Nephron (organoid): ENCODE results near the gene OSBPL9.

Experiments used
- H3K27ac Mint-ChIP-seq, 3 experiments: 2 replicates each; pipeline ENCODE4 v1.8.0; 2020; ENCODE audit warnings: mixed read lengths in 3 of 3, mild to moderate bottlenecking in 2 of 3, moderate library complexity in 1 of 3
- H3K27me3 Mint-ChIP-seq: 2 replicates; pipeline ENCODE4 v1.8.0; 2021; ENCODE audit warnings: low read depth, mild to moderate bottlenecking, moderate library complexity, mixed read lengths
- H3K36me3 Mint-ChIP-seq: 2 replicates; pipeline ENCODE4 v1.8.0; 2020; ENCODE audit warnings: low read depth, mixed read lengths
- H3K4me1 Mint-ChIP-seq: 2 replicates; pipeline ENCODE4 v1.8.0; 2020; ENCODE audit warnings: mixed read lengths
- H3K4me3 Mint-ChIP-seq, 3 experiments: 2 replicates each; pipeline ENCODE4 v1.8.0; 2020; ENCODE audit warnings: mild to moderate bottlenecking in 3 of 3, mixed read lengths in 3 of 3, moderate library complexity in 2 of 3
- H3K9me3 Mint-ChIP-seq: 2 replicates; pipeline ENCODE4 v1.8.0; 2020; ENCODE audit warnings: mixed read lengths
- CTCF ChIP-seq, 3 experiments: fragments of 200-600 bp; sonication (generic); IDR thresholded peaks; one replicate each; pipeline ENCODE4 v1.5.0; 2021; ENCODE audit warnings: antibody characterized with exemption in 3 of 3; ENCODE audit not compliant: unreplicated experiment in 3 of 3

OSBPL9 gene

GRCh38 chr1:51616903-51617708 is at the start of gene OSBPL9:
Gene OSBPL9, plus strand, starts transcription at chr1:51617092. Its CDS starts 19 bp downstream, at chr1:51617111.
- Mint-ChIP-seq H3K4me3 (peak within 1 kb of the TSS; percentile 98 to 99 (median 98)), H3K36me3 (no peaks in the 10 kb centered on the region), H3K9me3 (no peaks in the 10 kb centered on the region), H3K27me3 (peaks cover 7% of the 10 kb centered on the region), H3K4me1 (peaks cover 45% of the 10 kb centered on the region), H3K27ac (peak within 1 kb of the TSS; percentile 90 to 99 (median 99))
- TF ChIP-seq CTCF (IDR thresholded peaks at IDR 0.05; ENCODE audit: unreplicated experiment in 3 of 3): no peak

- Mint-ChIP-seq H3K27ac (no peak overlapping the region), H3K36me3 (no peaks in the 10 kb centered on the region), H3K27me3 (peaks cover 3% of the 10 kb centered on the region), H3K9me3 (no peaks in the 10 kb centered on the region), H3K4me3 (no peak overlapping the region), H3K4me1 (peaks cover 8% of the 10 kb centered on the region)
- TF ChIP-seq CTCF (IDR thresholded peaks at IDR 0.05; ENCODE audit: unreplicated experiment in 3 of 3): no peak
Measured at GRCh38 chr1:51567653-51568052, 49.2 kb upstream of the OSBPL9 start.

GRCh38 chr1:51568231-51568935 is 48.5 kb upstream of the OSBPL9 start:
- TF ChIP-seq CTCF (IDR thresholded peaks at IDR 0.05; ENCODE audit: unreplicated experiment in 3 of 3): no peak
- H3K9me3 Mint-ChIP-seq: no peaks in the 10 kb centered on the region
- H3K4me3 Mint-ChIP-seq: no peak overlapping the region

GRCh38 chr1:51569284-51570062 is 47.4 kb upstream of the OSBPL9 start:
- Mint-ChIP-seq H3K4me1 (peaks cover 8% of the 10 kb centered on the region), H3K36me3 (no peaks in the 10 kb centered on the region), H3K27ac (peak overlapping the region in 1 of 3 experiments; percentile 15), H3K9me3 (no peaks in the 10 kb centered on the region), H3K27me3 (no peaks in the 10 kb centered on the region), H3K4me3 (no peak overlapping the region)
- TF ChIP-seq CTCF (IDR thresholded peaks at IDR 0.05; ENCODE audit: unreplicated experiment in 3 of 3): peak in 1 of 3 experiments; percentile 7

More at GRCh38 chr1:51568231-51568935, 48.5 kb upstream of the OSBPL9 start:
- Mint-ChIP-seq H3K36me3 (no peaks in the 10 kb centered on the region), H3K4me1 (peaks cover 8% of the 10 kb centered on the region), H3K27me3 (peaks cover 3% of the 10 kb centered on the region), H3K27ac (no peak overlapping the region)

- H3K9me3 Mint-ChIP-seq: no peaks in the 10 kb centered on the region
- no peak overlapping the region for H3K27ac Mint-ChIP-seq
- no peaks in the 10 kb centered on the region for H3K36me3 Mint-ChIP-seq
- H3K27me3 Mint-ChIP-seq: no peaks in the 10 kb centered on the region
- TF ChIP-seq CTCF (IDR thresholded peaks at IDR 0.05; ENCODE audit: unreplicated experiment in 3 of 3): no peak
- no peak overlapping the region for H3K4me3 Mint-ChIP-seq
- peaks cover 8% of the 10 kb centered on the region for H3K4me1 Mint-ChIP-seq
Measured at GRCh38 chr1:51570063-51570710, 46.7 kb upstream of the OSBPL9 start.
